ENCODE measurements around the gene CAST. TPM values are rescaled to one million over a fixed set of nuclear protein-coding genes. Genes with fewer than 3 reads are reported as not detected.

CAST gene
- total RNA-seq, 1 experiment from 2014 or later = 61.0 TPM

- Histone ChIP-seq H3K27ac (no peak overlapping the region), H3K36me3 (peaks cover 12% of the 10 kb centered on the region), H3K27me3 (no peaks in the 10 kb centered on the region)
Observed at GRCh38 chr5:96772542-96772941, 110.4 kb downstream of the CAST start.

DNA sequence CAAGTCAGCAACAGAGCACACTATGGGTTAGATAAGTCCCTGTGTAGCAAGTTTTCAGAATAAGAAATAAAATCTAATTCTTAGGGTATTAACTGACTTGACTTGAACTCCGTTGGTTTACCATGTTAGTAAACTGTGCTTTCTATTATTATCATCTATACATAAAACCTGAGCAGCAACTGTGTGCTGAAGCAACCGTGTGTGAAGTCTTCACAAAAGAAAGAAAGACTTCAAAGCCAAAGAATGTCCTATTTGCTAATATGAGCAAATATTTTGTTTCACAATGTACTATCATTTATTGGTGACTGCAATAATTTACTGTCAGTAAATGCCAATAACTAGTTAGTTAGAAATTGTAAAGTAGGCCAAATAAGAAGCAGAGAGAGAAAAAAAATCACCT, 112.9 kb downstream of the CAST start:
- H3K27me3 ChIP-seq = no peaks in the 10 kb centered on the region
- peaks cover 8% of the 10 kb centered on the region; the same call in 1 of the 2 replicates for H3K36me3 ChIP-seq
- H3K4me1 ChIP-seq = peaks cover 9% of the 10 kb centered on the region
- no peak overlapping the region for H3K27ac ChIP-seq
- no peak overlapping the region for H3K4me3 ChIP-seq
- no peaks in the 10 kb centered on the region for H3K9me3 ChIP-seq (replicated peaks)
- DNase-seq = no peak

More at GRCh38 chr5:96772542-96772941, 110.4 kb downstream of the CAST start:
- no peak for DNase-seq
- Histone ChIP-seq H3K9me3 (replicated peaks) (no peaks in the 10 kb centered on the region), H3K4me3 (no peak overlapping the region), H3K4me1 (peaks cover 9% of the 10 kb centered on the region)

GRCh38 chr5:96775689-96776088, 113.5 kb downstream of the CAST start:
- DNase-seq = no peak
- Histone ChIP-seq H3K4me1 (peaks cover 9% of the 10 kb centered on the region), H3K9me3 (replicated peaks) (no peaks in the 10 kb centered on the region), H3K4me3 (no peak overlapping the region), H3K36me3 (peaks cover 8% of the 10 kb centered on the region; the same call in 1 of the 2 replicates), H3K27me3 (no peaks in the 10 kb centered on the region), H3K27ac (no peak overlapping the region)

DNA sequence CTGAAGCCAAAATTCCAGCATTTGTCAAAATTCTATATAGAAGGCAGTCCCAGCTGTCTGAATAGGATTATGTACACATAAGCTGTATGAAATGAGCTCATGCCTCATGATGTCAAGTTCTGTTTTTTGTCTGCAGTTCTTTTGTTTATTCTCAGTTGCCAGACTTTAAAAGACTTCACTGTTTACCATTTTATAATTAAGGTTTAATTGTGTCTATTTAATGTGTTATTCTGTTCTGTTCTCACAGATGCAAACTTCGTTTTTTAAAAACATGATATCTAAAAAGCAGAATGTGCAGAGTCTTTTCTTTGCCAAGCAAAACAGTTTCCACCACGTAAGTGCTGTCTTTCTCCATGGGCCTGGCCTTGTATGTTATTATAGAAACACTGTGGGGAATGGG, 114.4 kb downstream of the CAST start:
- Histone ChIP-seq H3K9me3 (replicated peaks) (no peaks in the 10 kb centered on the region), H3K36me3 (0 out of 2 replicates have a peak, but pooled peaks cover 2% of the 10 kb centered on the region), H3K4me1 (peaks cover 9% of the 10 kb centered on the region), H3K4me3 (no peak overlapping the region), H3K27me3 (no peaks in the 10 kb centered on the region), H3K27ac (peak overlapping the region; percentile 43)
- DNase-seq = peak in 1 of 2 experiments; percentile 24

DNA sequence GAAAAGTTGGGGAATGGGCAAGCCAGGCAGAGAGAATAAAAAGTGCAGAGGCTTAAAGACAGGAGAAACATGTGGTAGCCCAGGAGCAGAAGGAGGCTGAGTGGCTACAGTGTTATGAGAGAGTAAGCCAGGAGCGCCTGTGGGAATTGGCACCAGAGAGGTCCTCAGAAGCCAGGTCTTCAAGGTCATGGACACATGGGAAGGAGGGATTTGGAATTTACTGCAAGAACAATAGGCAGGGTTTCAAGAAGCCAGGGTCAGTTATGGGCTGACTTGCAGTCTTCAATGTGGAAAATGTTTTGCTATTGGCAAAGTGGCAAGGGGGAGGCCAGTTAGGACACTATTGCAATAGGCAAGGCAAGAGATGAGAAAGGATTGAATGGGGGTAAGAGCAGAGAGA, 116.2 kb downstream of the CAST start:
- no peaks in the 10 kb centered on the region for H3K9me3 ChIP-seq (replicated peaks)
- no peak overlapping the region for H3K4me3 ChIP-seq
- H3K27ac ChIP-seq = no peak overlapping the region
- H3K36me3 ChIP-seq = 0 out of 2 replicates have a peak, but pooled peaks cover 2% of the 10 kb centered on the region
- no peak for DNase-seq
- no peaks in the 10 kb centered on the region for H3K27me3 ChIP-seq
- H3K4me1 ChIP-seq = peaks cover 9% of the 10 kb centered on the region

DNA sequence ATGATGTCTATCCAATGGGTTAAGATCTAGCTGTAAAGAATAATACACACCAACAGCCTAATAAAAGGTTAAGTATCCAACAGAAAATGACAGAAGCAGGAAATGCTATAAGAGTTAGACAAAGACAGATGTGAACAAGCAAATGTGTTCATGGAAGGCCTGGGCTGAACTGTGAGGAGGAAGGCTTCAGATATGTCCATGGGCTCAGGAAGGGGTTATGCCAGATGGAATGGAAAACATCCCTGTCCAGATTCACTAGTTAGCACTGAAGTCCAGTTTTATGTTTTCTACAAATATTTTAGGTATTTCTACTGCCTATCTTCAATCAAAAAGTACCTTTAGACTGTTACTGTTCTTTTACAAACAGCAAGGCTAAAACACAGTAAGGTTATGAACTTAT, 118.5 kb downstream of the CAST start:
- Histone ChIP-seq H3K9me3 (replicated peaks) (no peaks in the 10 kb centered on the region), H3K4me3 (no peak overlapping the region), H3K27me3 (no peaks in the 10 kb centered on the region), H3K27ac (no peak overlapping the region), H3K4me1 (peaks cover 9% of the 10 kb centered on the region), H3K36me3 (no peaks in the 10 kb centered on the region)
- DNase-seq = no peak

DNA sequence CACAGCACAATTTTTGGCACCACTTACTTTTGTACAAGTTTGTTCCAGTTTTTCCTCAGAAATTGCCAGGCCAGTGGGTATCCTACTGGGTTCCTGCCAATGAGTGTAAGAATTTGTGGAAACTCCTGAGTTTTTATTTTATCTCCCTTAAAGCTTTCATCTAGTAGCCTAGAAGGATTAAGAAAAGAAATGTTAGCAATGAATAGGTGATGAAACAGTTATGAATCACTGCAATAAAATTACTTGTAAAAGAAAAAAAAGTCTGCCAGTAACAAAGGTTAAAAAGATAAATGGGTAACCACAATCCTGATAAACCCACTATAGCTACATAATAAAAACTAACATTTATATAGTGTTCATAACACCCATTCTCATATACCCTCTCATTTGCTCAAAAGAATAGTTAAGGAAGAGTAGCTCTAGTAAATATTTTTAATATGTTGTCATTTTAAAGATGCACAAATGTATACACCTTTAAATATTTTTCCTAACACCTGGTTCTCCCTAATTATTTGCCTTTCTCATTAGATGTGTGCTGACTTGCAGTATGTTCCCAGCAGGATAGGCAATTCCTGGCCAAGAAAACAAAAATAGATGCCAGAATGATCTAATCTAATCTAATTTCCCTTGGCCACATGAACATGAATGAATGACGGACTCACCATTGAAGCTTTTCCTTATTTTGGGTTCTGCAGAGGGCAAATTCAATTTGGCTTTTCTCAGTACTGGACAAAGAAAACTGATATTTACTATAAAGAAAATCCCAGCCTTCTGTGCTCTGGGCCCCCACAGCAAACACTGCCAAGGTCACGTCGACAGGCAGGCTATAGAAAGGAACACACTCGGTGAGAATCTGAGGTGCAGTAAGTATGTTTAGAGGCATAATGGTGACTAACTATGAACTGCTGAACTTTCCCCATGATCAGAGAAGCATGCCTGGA, 119.1 kb downstream of the CAST start:
- H3K36me3 ChIP-seq = 0 out of 2 replicates have a peak, but pooled peaks cover 2% of the 10 kb centered on the region

GRCh38 chr5:96783326-96783725, 121.2 kb downstream of the CAST start:
- Histone ChIP-seq H3K4me3 (no peak overlapping the region), H3K9me3 (replicated peaks) (no peaks in the 10 kb centered on the region), H3K36me3 (0 out of 2 replicates have a peak, but pooled peaks cover 2% of the 10 kb centered on the region), H3K27me3 (no peaks in the 10 kb centered on the region), H3K27ac (no peak overlapping the region), H3K4me1 (no peaks in the 10 kb centered on the region)
- DNase-seq = no peak

More for the DNA sequence above, 119.1 kb downstream of the CAST start:
- H3K27me3 ChIP-seq = no peaks in the 10 kb centered on the region
- no peak for DNase-seq
- H3K27ac ChIP-seq = no peak overlapping the region
- H3K9me3 ChIP-seq (replicated peaks) = no peaks in the 10 kb centered on the region
- H3K4me1 ChIP-seq = peaks cover 7% of the 10 kb centered on the region
- H3K4me3 ChIP-seq = no peak overlapping the region

DNA sequence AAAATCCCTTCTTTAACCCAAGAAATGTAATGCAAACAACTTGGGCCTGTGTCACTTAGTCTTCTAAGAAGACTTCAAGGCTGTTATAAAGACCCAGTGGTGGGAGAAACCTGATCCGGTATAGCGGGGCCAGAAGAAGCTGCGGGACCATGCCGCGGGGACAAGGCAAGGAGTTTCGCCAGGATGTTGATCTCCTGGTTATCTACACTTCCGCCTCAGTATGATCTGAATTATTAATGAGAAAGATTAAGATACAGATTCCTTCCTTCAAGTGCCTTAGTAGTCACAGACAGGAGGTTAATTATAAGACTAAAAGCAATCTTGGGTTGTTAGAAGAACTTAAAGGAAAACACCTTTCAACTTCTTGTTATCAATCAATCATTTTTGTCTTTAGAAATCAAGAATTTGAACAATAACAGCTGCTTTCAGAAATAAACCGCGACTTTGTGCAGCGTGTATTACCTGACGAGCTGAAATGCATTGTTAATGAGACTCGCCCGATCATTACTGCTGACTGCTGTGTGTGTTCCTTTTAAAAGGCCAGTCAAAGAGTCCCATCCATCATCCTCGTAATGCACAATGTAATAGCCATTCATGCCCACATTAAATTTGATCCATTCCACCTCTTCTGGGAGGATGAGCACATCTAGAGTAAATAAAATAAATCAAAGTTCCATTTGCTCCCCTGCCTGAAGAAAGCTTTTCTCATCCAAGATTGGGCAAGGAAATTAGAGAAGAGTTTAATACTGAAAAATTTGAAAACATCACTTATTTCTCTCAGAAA, 123.3 kb downstream of the CAST start:
- Histone ChIP-seq H3K27me3 (no peaks in the 10 kb centered on the region), H3K27ac (no peak overlapping the region), H3K4me3 (no peak overlapping the region), H3K36me3 (0 out of 2 replicates have a peak, but pooled peaks cover 6% of the 10 kb centered on the region), H3K9me3 (replicated peaks) (no peaks in the 10 kb centered on the region), H3K4me1 (no peaks in the 10 kb centered on the region)
- DNase-seq = no peak

- H3K27ac ChIP-seq = no peak overlapping the region
- no peaks in the 10 kb centered on the region for H3K9me3 ChIP-seq (replicated peaks)
- no peak for DNase-seq
- no peaks in the 10 kb centered on the region for H3K27me3 ChIP-seq
- 0 out of 2 replicates have a peak, but pooled peaks cover 6% of the 10 kb centered on the region for H3K36me3 ChIP-seq
- no peaks in the 10 kb centered on the region for H3K4me1 ChIP-seq
- H3K4me3 ChIP-seq = no peak overlapping the region
Observed at GRCh38 chr5:96788112-96788749, 126.1 kb downstream of the CAST start.

GRCh38 chr5:96789794-96790330, 127.7 kb downstream of the CAST start:
- H3K9me3 ChIP-seq (replicated peaks) = no peaks in the 10 kb centered on the region
- 0 out of 2 replicates have a peak, but pooled peaks cover 6% of the 10 kb centered on the region for H3K36me3 ChIP-seq
- no peak for DNase-seq
- H3K4me1 ChIP-seq = no peaks in the 10 kb centered on the region
- H3K4me3 ChIP-seq = no peak overlapping the region
- H3K27me3 ChIP-seq = no peaks in the 10 kb centered on the region
- no peak overlapping the region for H3K27ac ChIP-seq

GRCh38 chr5:96790961-96791504, 128.9 kb downstream of the CAST start:
- H3K36me3 ChIP-seq = 0 out of 2 replicates have a peak, but pooled peaks cover 6% of the 10 kb centered on the region
- H3K27me3 ChIP-seq = no peaks in the 10 kb centered on the region
- no peaks in the 10 kb centered on the region for H3K4me1 ChIP-seq
- no peak overlapping the region for H3K4me3 ChIP-seq
- DNase-seq = no peak
- H3K27ac ChIP-seq = no peak overlapping the region
- no peaks in the 10 kb centered on the region for H3K9me3 ChIP-seq (replicated peaks)

- no peak for DNase-seq
- H3K36me3 ChIP-seq = 0 out of 2 replicates have a peak, but pooled peaks cover 5% of the 10 kb centered on the region
- no peaks in the 10 kb centered on the region for H3K9me3 ChIP-seq (replicated peaks)
- H3K4me1 ChIP-seq = no peaks in the 10 kb centered on the region
- no peak overlapping the region for H3K4me3 ChIP-seq
- H3K27me3 ChIP-seq = no peaks in the 10 kb centered on the region
- H3K27ac ChIP-seq = no peak overlapping the region
Observed at GRCh38 chr5:96794757-96795156, 132.6 kb downstream of the CAST start.

GRCh38 chr5:96795626-96796025, 133.4 kb downstream of the CAST start:
- no peaks in the 10 kb centered on the region for H3K36me3 ChIP-seq
- no peaks in the 10 kb centered on the region for H3K27me3 ChIP-seq
- no peaks in the 10 kb centered on the region for H3K4me1 ChIP-seq
- no peak for DNase-seq
- H3K4me3 ChIP-seq = no peak overlapping the region
- no peaks in the 10 kb centered on the region for H3K9me3 ChIP-seq (replicated peaks)
- H3K27ac ChIP-seq = no peak overlapping the region
